Epithelial cell of proximal tubule (primary cell): ENCODE results near the gene LZTS2. TPM values are rescaled to one million over a fixed set of nuclear protein-coding genes. Genes with fewer than 3 reads are reported as not detected.

Experiments used
- DNase-seq: peaks from one replicate; pipeline ENCODE4 v3.0.0-alpha.2; 2011; ENCODE audit warnings: low read depth
- H3K4me3 ChIP-seq: 2 replicates; pipeline ENCODE4 v1.5.1; 2011; ENCODE audit warnings: low read depth, mild to moderate bottlenecking, low read length
- CTCF ChIP-seq: conservative IDR thresholded peaks from 2 replicates; pipeline ENCODE4 v1.5.1; 2012; ENCODE audit warnings: low read depth, mild to moderate bottlenecking, low read length
- total RNA-seq: library from RNA; depleted of rRNA; stranded (reverse); fragments of >200 nt; gene quantifications from 2 replicates; pipeline ENCODE4 v1.2.3, GENCODE V29; 2015

LZTS2 gene
- total RNA-seq, 1 donor from 2014 or later = 81.0 TPM

GRCh38 chr10:101042667-101043362 lies 43.2 kb downstream of the LZTS2 start:
- TF ChIP-seq CTCF = no peak
- DNase-seq = peak; percentile 89
- H3K4me3 ChIP-seq = peak overlapping the region; percentile 60

GRCh38 chr10:101043363-101043707 lies 43.7 kb downstream of the LZTS2 start:
- peak overlapping the region; percentile 60 for H3K4me3 ChIP-seq
- no peak for TF ChIP-seq CTCF

DNA sequence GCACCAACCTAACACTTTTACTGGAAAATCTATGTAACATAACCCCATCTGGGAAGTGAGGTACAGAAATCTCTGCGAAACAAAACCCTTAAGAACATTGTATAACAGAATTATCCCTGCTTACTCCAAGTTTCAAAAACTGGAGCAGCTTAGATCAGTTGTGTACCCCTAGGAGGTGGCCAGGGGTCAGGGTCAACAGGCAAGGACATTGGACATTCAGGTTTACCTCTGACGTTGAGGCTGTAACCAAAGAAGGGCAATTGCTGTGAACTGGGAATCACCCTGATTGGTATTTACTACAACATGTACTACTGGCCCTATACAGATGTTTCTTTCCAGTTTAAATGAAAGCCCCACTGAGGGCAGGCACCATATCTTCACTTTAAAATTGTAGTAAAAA lies 44.5 kb downstream of the LZTS2 start:
- H3K4me3 ChIP-seq = no peak overlapping the region
- no peak for TF ChIP-seq CTCF
- no peak for DNase-seq

More at GRCh38 chr10:101043363-101043707, 43.7 kb downstream of the LZTS2 start:
- DNase-seq = no peak

DNA sequence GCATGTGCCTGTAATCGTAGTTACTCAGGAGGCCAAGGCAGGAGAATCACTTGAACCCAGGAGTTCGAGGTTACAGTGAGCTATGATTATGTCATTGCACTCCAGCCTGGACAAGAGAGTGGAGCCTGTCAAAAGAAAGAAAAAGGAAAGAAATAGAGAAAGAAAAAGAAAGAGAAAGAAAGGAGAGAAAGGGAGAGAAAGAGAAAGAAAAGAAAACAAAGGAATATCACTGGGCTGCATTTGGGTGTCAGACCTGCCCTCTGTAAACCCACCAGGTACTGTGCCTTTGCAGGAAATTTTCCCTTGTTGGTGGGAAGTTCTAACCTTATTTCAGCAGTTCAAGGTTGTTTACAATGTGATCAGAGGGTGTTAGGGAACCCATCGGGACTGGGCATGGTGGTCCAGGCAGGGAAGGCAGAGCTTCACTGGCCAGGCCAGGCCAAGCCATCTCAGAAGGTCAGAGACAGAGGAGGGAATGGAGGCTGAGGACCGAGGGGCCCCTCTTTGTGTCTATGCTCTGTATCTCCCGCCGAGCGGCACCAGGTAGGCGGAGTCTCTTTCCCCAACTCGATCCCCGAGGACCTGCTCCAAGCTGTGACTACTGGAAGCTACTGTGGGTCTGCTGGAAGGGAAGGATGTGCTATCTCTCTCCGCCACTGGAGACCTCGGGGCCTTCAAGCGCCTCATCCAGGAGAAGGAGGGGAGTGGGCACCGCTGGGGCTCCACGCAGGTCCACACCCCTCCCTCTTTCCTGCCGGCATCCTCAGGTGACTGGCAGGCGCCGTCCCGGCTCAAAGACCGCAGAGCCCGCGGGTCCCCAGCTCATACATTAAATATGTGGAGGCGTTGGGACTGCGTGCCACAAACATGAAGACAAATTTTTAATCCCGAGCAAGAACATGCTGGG lies 47.0 kb downstream of the LZTS2 start:
- H3K4me3 ChIP-seq = no peak overlapping the region
- TF ChIP-seq CTCF = no peak
- no peak for DNase-seq

GRCh38 chr10:101047268-101047667 lies 47.7 kb downstream of the LZTS2 start:
- no peak overlapping the region for H3K4me3 ChIP-seq
- no peak for DNase-seq
- TF ChIP-seq CTCF = no peak

- DNase-seq = no peak
- TF ChIP-seq CTCF = no peak
- no peak overlapping the region for H3K4me3 ChIP-seq
These were observed 48.6 kb downstream of the LZTS2 start for GRCh38 chr10:101047961-101048892.
